Ecto neural progenitor cell (in vitro differentiated cells): ENCODE measurements around the gene SCEL.
"Not testable (repeated sequence)": the region's sequence is repeated elsewhere in the genome, so short reads cannot be mapped to it uniquely, and the experiment has no call there.

ENCODE experiments used
- DNase-seq: peaks from one replicate; pipeline ENCODE4 v3.0.0-alpha.2; 2018; ENCODE audit warnings: low spot score

The SCEL gene

GRCh38 chr13:77558016-77558415 is 22.5 kb downstream of the SCEL start:
- no peak for DNase-seq

GRCh38 chr13:77563111-77563510 is 27.6 kb downstream of the SCEL start:
- DNase-seq, result no peak

GRCh38 chr13:77565635-77566034 is 30.1 kb downstream of the SCEL start:
- DNase-seq, result no peak

- no peak for DNase-seq
Observed at GRCh38 chr13:77571956-77572355, 36.5 kb downstream of the SCEL start.

- no peak for DNase-seq
Observed at GRCh38 chr13:77574096-77574495, 38.6 kb downstream of the SCEL start.

- no peak for DNase-seq
Observed at GRCh38 chr13:77579959-77580358, 44.5 kb downstream of the SCEL start.

GRCh38 chr13:77580748-77581147 is 45.2 kb downstream of the SCEL start:
- DNase-seq, result no peak

GRCh38 chr13:77583581-77583980 is 48.1 kb downstream of the SCEL start:
- DNase-seq, result no peak

- DNase-seq, result no peak
Observed at GRCh38 chr13:77584106-77584505, 48.6 kb downstream of the SCEL start.

- no peak for DNase-seq
Observed at GRCh38 chr13:77595166-77595810, 59.8 kb downstream of the SCEL start.

- no peak for DNase-seq
Observed at GRCh38 chr13:77596777-77597176, 61.3 kb downstream of the SCEL start.

GRCh38 chr13:77599351-77599750 is 63.8 kb downstream of the SCEL start:
- DNase-seq, result no peak

- DNase-seq, result no peak
Observed at GRCh38 chr13:77600701-77601100, 65.2 kb downstream of the SCEL start.

- DNase-seq, result no peak
Observed at GRCh38 chr13:77611068-77611467, 75.6 kb downstream of the SCEL start.

GRCh38 chr13:77616027-77616426 is 80.5 kb downstream of the SCEL start:
- no peak for DNase-seq

- no peak for DNase-seq
Observed at GRCh38 chr13:77619655-77620054, 84.1 kb downstream of the SCEL start.

- DNase-seq, result no peak
Observed at GRCh38 chr13:77620138-77620537, 84.6 kb downstream of the SCEL start.

- no peak for DNase-seq
Observed at GRCh38 chr13:77623806-77624205, 88.3 kb downstream of the SCEL start.

- no peak for DNase-seq
Observed at GRCh38 chr13:77628170-77628569, 92.7 kb downstream of the SCEL start.

GRCh38 chr13:77637588-77637987 is 102.1 kb downstream of the SCEL start:
- no peak for DNase-seq

GRCh38 chr13:77650409-77650808 is 114.9 kb downstream of the SCEL start:
- DNase-seq, result no peak

GRCh38 chr13:77653301-77653700 is 117.8 kb downstream of the SCEL start:
- DNase-seq, result no peak

- not testable (repeated sequence) for DNase-seq
Observed at GRCh38 chr13:77660016-77660415, 124.5 kb downstream of the SCEL start.

GRCh38 chr13:77660841-77661250 is 125.3 kb downstream of the SCEL start:
- no peak for DNase-seq

GRCh38 chr13:77662301-77662700 is 126.8 kb downstream of the SCEL start:
- DNase-seq, result not testable (repeated sequence)
